Prostate gland (tissue), 2 donors: ENCODE measurements around the gene FHL3. TPM values are rescaled to one million over a fixed set of nuclear protein-coding genes. Genes with fewer than 3 reads are reported as not detected.

Experiments used
- DNase-seq: peaks from one replicate; pipeline ENCODE4 v3.0.0-alpha.2; 2019; ENCODE audit warnings: low spot score
- H3K27ac ChIP-seq, 2 donors: fragments of 200-600 bp; sonication (generic); 2 replicates each; pipeline ENCODE4 v1.5.1; 2017 to 2019
- H3K27me3 ChIP-seq: fragments of 200-600 bp; sonication (generic); replicated peaks from 2 replicates; pipeline ENCODE4 v1.5.1; 2019; ENCODE audit not compliant: insufficient read depth
- H3K36me3 ChIP-seq, 2 donors: fragments of 200-600 bp; sonication (generic); 1 replicate in 1 of 2; 2 replicates in 1 of 2; pipeline versions ENCODE4 v1.5.1 to v1.8.1; 2017 to 2019
- H3K4me1 ChIP-seq: fragments of 200-600 bp; sonication (generic); replicated peaks from 2 replicates; pipeline ENCODE4 v1.5.1; 2019
- H3K4me3 ChIP-seq, 2 donors: fragments of 200-600 bp; sonication (generic); 2 replicates each; pipeline ENCODE4 v1.5.1; 2017 to 2019
- H3K9me3 ChIP-seq: fragments of 200-600 bp; sonication (generic); 2 replicates; pipeline ENCODE4 v1.5.1; 2017
- CTCF ChIP-seq, 4 experiments: fragments of 200-600 bp in 2 of 4; fragments of 450-650 bp in 2 of 4; sonication (generic) in 2 of 4; IDR thresholded peaks; 1 replicate in 3 of 4; 2 replicates in 1 of 4; pipeline ENCODE4 v1.5.1; 2016 to 2019; ENCODE audit warnings: antibody characterized with exemption in 4 of 4, mild to moderate bottlenecking in 2 of 4, moderate library complexity in 2 of 4
- POLR2A ChIP-seq: fragments of 450-650 bp; IDR thresholded peaks from one replicate; pipeline ENCODE4 v1.6.1; 2016; ENCODE audit warnings: antibody characterized with exemption, mild to moderate bottlenecking
- POLR2AphosphoS5 ChIP-seq: sonication (generic); formaldehyde crosslinking; IDR thresholded peaks from one replicate; pipeline ENCODE4 v1.6.1; 2017; ENCODE audit warnings: antibody characterized with exemption
- WGBS: methylation state at CpG from one replicate; pipeline ENCODE4 v1.1.5; 2018; 5-methylcytosine and 5-hydroxymethylcytosine counted together
- intact Hi-C: fragments of 100-400 bp; cut with DNase I; formaldehyde crosslinking; loops from one replicate; pipeline ENCODE4 v1.14.2; 2022
- total RNA-seq, 2 donors: library from RNA; depleted of rRNA; stranded (reverse); fragments of >200 nt; gene quantifications; one replicate each; pipeline ENCODE4 v1.1.0, GENCODE V29; 2016

FHL3 gene
- total RNA-seq, 2 donors from 2014 or later: 14.2 to 40.6 TPM

GRCh38 chr1:37998089-37998808 lies 7.1 kb downstream of the FHL3 start:
- 90% methylated on average over 8 of the region's 9 CpGs for WGBS
- no peaks in the 10 kb centered on the region for H3K9me3 ChIP-seq
- intact Hi-C loops: no loop called here
- no peaks in the 10 kb centered on the region for H3K4me1 ChIP-seq
- TF ChIP-seq POLR2AphosphoS5 (no peak), CTCF (IDR thresholded peaks at IDR 0.05) (no peak)
- DNase-seq: no peak
- no peak overlapping the region for H3K4me3 ChIP-seq
- no peaks in the 10 kb centered on the region for H3K27me3 ChIP-seq
- no peaks in the 10 kb centered on the region for H3K36me3 ChIP-seq
- no peak overlapping the region for H3K27ac ChIP-seq

- 93% methylated on average over 23 of the region's 25 CpGs for whole genome bisulfite sequencing
- DNase-seq: no peak
- Histone ChIP-seq H3K27ac (peak overlapping the region; percentile 68 to 76), H3K4me1 (no peaks in the 10 kb centered on the region), H3K4me3 (no peak overlapping the region), H3K9me3 (no peaks in the 10 kb centered on the region), H3K36me3 (no peaks in the 10 kb centered on the region), H3K27me3 (no peaks in the 10 kb centered on the region)
- intact Hi-C loops: no loop called here
- no peak for TF ChIP-seq CTCF (IDR thresholded peaks at IDR 0.05)
- TF ChIP-seq POLR2AphosphoS5: no peak
- TF ChIP-seq POLR2A: no peak
Measured at GRCh38 chr1:37997256-37998088, 7.8 kb downstream of the FHL3 start.

- 7% methylated on average over 46 of the region's 46 CpGs for WGBS
- Histone ChIP-seq H3K4me1 (no peaks in the 10 kb centered on the region), H3K27ac (peak overlapping the region; percentile 68 to 76), H3K27me3 (no peaks in the 10 kb centered on the region), H3K36me3 (no peaks in the 10 kb centered on the region), H3K9me3 (no peaks in the 10 kb centered on the region), H3K4me3 (peak overlapping the region; percentile 24 to 33)
- DNase-seq: no peak
- intact Hi-C loops: no loop called here
- TF ChIP-seq POLR2AphosphoS5: peak; percentile 52
- no peak for TF ChIP-seq POLR2A
- TF ChIP-seq CTCF (IDR thresholded peaks at IDR 0.05): peak in 1 of 4 experiments; percentile 10
Measured at GRCh38 chr1:37995751-37996345, 9.5 kb downstream of the FHL3 start.

- H3K27ac ChIP-seq: peak overlapping the region in 1 of 2 donors; percentile 68
- DNase-seq: no peak
- H3K36me3 ChIP-seq: no peaks in the 10 kb centered on the region
- H3K9me3 ChIP-seq: no peaks in the 10 kb centered on the region
- no peak overlapping the region for H3K4me3 ChIP-seq
- TF ChIP-seq POLR2A (no peak), CTCF (IDR thresholded peaks at IDR 0.05) (no peak), POLR2AphosphoS5 (no peak)
- H3K4me1 ChIP-seq: no peaks in the 10 kb centered on the region
- no peaks in the 10 kb centered on the region for H3K27me3 ChIP-seq
- intact Hi-C loops: no loop called here
- 66% methylated on average over 11 of the region's 11 CpGs for WGBS
Measured at GRCh38 chr1:37994886-37995566, 10.3 kb downstream of the FHL3 start.
